Nephron (organoid): ENCODE results near the gene VENTX.

Experiments used
- H3K27ac Mint-ChIP-seq, 3 experiments: 2 replicates each; pipeline ENCODE4 v1.8.0; 2020; ENCODE audit warnings: mixed read lengths in 3 of 3, mild to moderate bottlenecking in 2 of 3, moderate library complexity in 1 of 3
- H3K27me3 Mint-ChIP-seq: 2 replicates; pipeline ENCODE4 v1.8.0; 2021; ENCODE audit warnings: low read depth, mild to moderate bottlenecking, moderate library complexity, mixed read lengths
- H3K36me3 Mint-ChIP-seq: 2 replicates; pipeline ENCODE4 v1.8.0; 2020; ENCODE audit warnings: low read depth, mixed read lengths
- H3K4me1 Mint-ChIP-seq: 2 replicates; pipeline ENCODE4 v1.8.0; 2020; ENCODE audit warnings: mixed read lengths
- H3K4me3 Mint-ChIP-seq, 3 experiments: 2 replicates each; pipeline ENCODE4 v1.8.0; 2020; ENCODE audit warnings: mild to moderate bottlenecking in 3 of 3, mixed read lengths in 3 of 3, moderate library complexity in 2 of 3
- H3K9me3 Mint-ChIP-seq: 2 replicates; pipeline ENCODE4 v1.8.0; 2020; ENCODE audit warnings: mixed read lengths
- TF ChIP-seq, protein P1 (sequence below), 3 experiments: fragments of 200-600 bp; sonication (generic); IDR thresholded peaks; one replicate each; pipeline ENCODE4 v1.5.0; 2021; ENCODE audit warnings: antibody characterized with exemption in 3 of 3; ENCODE audit not compliant: unreplicated experiment in 3 of 3

Gene VENTX

DNA sequence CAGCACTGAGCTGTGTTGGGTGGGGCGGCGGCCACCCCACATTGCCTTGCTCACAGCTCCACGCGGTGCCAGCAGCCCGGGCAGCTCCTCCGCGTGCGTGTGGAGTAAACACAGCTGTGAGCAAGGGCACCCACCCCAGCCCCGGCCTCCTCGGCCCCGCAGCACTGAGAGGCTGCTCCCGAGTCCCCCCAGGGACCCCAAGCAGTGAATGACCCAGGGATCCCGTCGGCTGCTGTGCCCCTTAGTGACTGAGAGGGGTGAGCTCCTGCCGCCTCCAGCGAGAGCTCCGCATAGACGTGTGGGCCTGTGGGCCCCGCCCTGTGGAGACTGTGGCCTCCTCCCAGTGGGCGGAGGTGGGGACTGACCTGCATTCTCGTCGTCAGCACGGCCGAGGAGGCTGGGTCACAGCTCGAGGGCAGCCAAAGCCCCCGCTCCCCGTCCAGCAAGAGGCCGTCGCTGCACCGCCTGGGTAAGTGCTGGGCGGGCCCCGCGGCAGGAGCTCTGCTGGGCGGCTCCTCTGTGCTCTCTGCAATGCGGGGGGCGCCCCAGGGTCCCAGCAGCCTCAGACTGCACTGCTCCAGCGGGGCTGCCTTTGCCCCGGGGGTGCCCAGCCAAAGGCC lies 37.6 kb upstream of the VENTX start:
- peaks cover 3% of the 10 kb centered on the region for H3K36me3 Mint-ChIP-seq
- peaks cover 6% of the 10 kb centered on the region for H3K4me1 Mint-ChIP-seq

DNA sequence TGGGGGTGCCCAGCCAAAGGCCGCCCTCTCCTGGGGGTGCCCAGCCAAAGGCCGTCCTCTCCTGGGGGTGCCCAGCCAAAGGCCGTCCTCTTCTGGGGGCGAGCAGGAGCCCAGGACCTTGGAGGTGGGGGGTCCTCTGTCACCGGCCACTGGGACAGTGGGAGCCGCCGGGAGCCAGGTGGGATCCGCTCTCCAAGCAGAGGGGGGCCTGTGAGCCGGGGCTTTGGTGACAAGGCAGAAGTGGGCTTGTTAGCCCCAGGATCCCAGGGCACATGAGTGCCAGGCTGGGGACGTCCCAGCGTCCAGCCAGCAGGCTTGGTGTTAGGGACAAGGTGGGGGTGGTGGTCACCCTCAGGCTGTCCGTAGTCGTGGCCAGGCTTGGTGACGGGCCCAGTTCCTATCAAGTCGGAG lies 37.0 kb upstream of the VENTX start:
- H3K27me3 Mint-ChIP-seq = no peaks in the 10 kb centered on the region
- peaks cover 6% of the 10 kb centered on the region for H3K4me1 Mint-ChIP-seq
- peaks cover 3% of the 10 kb centered on the region for H3K36me3 Mint-ChIP-seq
- no peaks in the 10 kb centered on the region for H3K9me3 Mint-ChIP-seq
- no peak overlapping the region for H3K27ac Mint-ChIP-seq
- TF ChIP-seq, protein P1, sequence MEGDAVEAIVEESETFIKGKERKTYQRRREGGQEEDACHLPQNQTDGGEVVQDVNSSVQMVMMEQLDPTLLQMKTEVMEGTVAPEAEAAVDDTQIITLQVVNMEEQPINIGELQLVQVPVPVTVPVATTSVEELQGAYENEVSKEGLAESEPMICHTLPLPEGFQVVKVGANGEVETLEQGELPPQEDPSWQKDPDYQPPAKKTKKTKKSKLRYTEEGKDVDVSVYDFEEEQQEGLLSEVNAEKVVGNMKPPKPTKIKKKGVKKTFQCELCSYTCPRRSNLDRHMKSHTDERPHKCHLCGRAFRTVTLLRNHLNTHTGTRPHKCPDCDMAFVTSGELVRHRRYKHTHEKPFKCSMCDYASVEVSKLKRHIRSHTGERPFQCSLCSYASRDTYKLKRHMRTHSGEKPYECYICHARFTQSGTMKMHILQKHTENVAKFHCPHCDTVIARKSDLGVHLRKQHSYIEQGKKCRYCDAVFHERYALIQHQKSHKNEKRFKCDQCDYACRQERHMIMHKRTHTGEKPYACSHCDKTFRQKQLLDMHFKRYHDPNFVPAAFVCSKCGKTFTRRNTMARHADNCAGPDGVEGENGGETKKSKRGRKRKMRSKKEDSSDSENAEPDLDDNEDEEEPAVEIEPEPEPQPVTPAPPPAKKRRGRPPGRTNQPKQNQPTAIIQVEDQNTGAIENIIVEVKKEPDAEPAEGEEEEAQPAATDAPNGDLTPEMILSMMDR (IDR thresholded peaks at IDR 0.05; ENCODE audit: unreplicated experiment in 3 of 3) = no peak
- no peak overlapping the region for H3K4me3 Mint-ChIP-seq

More for the DNA sequence above, 37.6 kb upstream of the VENTX start:
- Mint-ChIP-seq H3K27me3 (no peaks in the 10 kb centered on the region), H3K9me3 (no peaks in the 10 kb centered on the region), H3K27ac (no peak overlapping the region), H3K4me3 (no peak overlapping the region)
- TF ChIP-seq, protein P1 (IDR thresholded peaks at IDR 0.05; ENCODE audit: unreplicated experiment in 3 of 3) = no peak

DNA sequence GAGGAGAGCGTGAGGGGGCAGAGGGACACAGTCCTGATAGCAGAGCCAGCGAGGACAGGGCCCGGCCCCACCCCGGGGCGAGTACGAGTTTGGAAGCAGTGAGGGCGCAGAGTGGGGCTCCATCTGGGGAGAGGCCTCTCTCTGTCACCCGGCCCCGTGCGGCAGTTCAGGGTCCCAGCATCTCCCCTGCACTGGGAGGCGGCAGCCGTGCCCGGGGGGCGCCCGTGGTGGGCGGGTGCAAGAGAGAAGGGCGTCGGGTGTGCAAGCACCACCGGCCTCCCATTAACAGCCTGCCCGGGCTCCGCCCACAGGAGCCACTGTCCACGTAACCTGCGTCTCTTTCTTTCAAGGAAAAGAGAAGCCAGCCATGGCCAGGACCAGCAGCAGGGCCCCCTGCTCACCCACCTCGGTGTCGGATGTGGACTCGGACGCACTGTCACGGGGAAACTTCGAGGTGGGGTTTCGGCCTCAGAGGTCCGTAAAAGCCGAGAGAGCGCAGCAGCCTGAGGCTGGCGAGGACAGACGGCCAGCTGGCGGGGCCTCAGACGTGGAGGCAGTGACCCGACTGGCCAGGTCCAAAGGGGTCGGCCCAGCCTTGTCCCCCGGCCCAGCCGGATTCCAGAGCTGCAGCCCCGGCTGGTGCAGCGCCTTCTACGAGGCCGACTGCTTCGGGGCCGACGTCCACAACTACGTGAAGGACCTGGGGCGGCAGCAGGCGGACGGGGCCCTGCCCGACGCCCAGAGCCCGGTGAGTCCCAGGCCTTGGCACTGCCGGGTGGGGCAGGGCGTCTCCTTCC lies 36.3 kb upstream of the VENTX start:
- no peaks in the 10 kb centered on the region for H3K9me3 Mint-ChIP-seq
- H3K27me3 Mint-ChIP-seq = no peaks in the 10 kb centered on the region
- H3K4me1 Mint-ChIP-seq = peaks cover 4% of the 10 kb centered on the region
- no peak overlapping the region for H3K27ac Mint-ChIP-seq
- peaks cover 3% of the 10 kb centered on the region for H3K36me3 Mint-ChIP-seq
- H3K4me3 Mint-ChIP-seq = no peak overlapping the region
- TF ChIP-seq, protein P1 (IDR thresholded peaks at IDR 0.05; ENCODE audit: unreplicated experiment in 3 of 3) = no peak

DNA sequence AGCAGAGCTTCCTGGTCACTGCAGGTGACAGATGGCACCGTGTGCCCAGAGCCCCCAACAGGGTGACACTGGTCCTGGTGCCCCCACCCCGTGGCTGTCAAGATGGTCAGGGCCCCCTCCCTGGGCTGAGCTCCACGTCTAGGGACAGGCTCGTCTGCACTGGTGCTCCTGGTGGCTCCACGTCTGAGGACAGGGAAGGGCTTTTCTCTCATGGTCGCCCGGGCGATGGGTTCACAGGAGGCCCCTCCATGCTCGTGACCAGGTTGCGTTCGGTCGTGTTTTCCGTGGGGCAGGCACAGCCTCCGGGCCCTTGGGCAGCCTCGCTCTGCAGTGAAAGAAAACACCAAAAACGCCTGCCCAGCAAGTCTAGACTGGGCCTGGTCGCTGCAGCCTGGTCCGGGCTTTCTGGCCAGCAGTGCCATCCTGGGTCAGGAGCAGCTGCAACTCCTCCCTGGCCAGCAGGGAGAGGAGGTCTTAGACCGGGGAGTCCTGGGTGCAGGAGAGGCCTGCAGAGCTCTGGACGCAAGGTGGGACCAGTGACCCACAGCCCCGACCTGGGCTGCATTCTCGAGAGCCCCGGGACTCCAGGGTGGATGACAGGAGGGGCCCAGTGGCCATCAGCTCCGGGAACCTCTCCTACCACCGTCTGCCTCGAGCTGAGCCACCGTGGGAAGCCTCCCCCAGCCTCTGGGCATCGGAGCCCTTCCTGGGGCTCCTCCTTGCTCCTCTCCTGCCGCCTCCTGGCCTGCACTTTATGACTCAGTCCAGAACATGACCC lies 35.5 kb upstream of the VENTX start:
- TF ChIP-seq, protein P1 (IDR thresholded peaks at IDR 0.05; ENCODE audit: unreplicated experiment in 3 of 3) = no peak

DNA sequence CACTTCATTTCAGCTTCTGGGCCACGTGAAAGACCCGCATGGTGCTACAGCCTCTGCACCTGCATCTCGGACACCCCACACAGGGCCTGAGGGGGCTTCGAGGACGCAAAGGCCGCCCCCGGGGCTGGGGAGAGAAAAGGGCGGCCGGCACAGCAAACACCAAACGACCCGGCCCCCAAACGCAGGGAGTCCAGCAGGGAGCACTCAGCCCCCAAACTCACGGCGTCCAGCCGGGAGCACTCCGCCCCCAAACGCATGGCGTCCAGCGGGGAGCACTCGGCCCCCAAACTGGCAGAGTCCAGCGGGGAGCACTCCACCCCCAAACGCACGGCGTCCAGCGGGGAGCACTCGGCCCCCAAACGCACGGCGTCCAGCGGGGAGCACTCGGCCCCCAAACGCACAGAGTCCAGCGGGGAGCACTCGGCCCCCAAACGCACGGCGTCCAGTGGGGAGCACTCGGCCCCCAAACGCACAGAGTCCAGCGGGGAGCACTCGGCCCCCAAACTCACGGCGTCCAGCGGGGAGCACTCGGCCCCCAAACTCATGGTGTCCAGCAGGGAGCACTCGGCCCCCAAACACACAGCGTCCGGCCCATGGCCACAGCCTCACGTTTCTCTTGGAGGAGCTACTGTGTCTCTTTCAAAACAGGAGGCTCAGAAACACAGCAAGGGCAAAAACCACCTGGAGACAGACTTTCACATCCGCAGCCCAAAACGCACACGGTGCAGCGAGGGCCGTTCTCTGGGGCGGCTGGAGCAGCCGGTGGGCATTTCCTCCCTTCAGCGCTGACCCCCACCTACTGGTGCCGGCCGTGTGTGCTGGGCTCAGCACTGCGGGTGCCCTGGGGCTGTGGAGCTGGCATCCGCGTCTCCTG lies 34.6 kb upstream of the VENTX start:
- Mint-ChIP-seq H3K27ac (no peak overlapping the region), H3K4me3 (no peak overlapping the region), H3K9me3 (no peaks in the 10 kb centered on the region), H3K36me3 (peaks cover 3% of the 10 kb centered on the region), H3K4me1 (no peaks in the 10 kb centered on the region), H3K27me3 (no peaks in the 10 kb centered on the region)
- TF ChIP-seq, protein P1 (IDR thresholded peaks at IDR 0.05; ENCODE audit: unreplicated experiment in 3 of 3) = no peak

More for the DNA sequence above, 35.5 kb upstream of the VENTX start:
- H3K27ac Mint-ChIP-seq = no peak overlapping the region
- no peaks in the 10 kb centered on the region for H3K27me3 Mint-ChIP-seq
- H3K4me1 Mint-ChIP-seq = no peaks in the 10 kb centered on the region
- H3K36me3 Mint-ChIP-seq = peaks cover 3% of the 10 kb centered on the region
- no peaks in the 10 kb centered on the region for H3K9me3 Mint-ChIP-seq
- no peak overlapping the region for H3K4me3 Mint-ChIP-seq
